Stimulated activated CD8-positive, alpha-beta memory T cell treated with anti-CD3 and anti-CD28 coated beads, Interleukin-2, amount 100 ng/mL, for 1 hour (primary cell): ENCODE measurements around the gene AQP10.
"Not testable (repeated sequence)": the region's sequence is repeated elsewhere in the genome, so short reads cannot be mapped to it uniquely, and the experiment has no call there.

Experiments used
- DNase-seq, 2 donors: peaks; one replicate each; pipeline ENCODE4 v3.0.0-alpha.2; 2020; ENCODE audit warnings: low read depth in 2 of 2

Gene AQP10

GRCh38 chr1:154344977-154345837, 24.3 kb downstream of the AQP10 start:
- peak in 1 of 2 donors; percentile 69 for DNase-seq

GRCh38 chr1:154346276-154346917, 25.5 kb downstream of the AQP10 start:
- DNase-seq, result no peak

GRCh38 chr1:154347961-154348360, 27.1 kb downstream of the AQP10 start:
- DNase-seq, result no peak

DNA sequence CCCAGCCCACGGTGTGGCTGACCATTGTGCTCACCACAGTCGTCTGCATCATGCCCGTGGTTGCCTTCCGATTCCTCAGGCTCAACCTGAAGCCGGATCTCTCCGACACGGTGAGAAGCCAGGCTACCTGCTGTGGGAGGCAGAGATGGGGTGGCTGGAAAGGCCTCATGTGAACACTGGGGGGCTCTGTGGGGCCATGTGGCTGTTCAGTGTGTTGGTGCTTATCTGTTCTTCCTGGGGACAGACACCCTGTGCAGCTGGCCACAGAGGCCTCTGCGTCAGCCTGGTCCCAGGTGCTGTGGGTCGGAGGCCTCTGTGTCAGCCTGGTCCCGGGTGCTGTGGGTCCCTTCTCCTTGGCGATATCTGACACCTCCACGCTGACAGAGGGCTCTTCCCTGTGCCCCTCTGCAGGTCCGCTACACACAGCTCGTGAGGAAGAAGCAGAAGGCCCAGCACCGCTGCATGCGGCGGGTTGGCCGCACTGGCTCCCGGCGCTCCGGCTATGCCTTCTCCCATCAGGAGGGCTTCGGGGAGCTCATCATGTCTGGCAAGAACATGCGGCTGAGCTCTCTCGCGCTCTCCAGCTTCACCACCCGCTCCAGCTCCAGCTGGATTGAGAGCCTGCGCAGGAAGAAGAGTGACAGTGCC, 27.7 kb downstream of the AQP10 start:
- DNase-seq, result no peak

DNA sequence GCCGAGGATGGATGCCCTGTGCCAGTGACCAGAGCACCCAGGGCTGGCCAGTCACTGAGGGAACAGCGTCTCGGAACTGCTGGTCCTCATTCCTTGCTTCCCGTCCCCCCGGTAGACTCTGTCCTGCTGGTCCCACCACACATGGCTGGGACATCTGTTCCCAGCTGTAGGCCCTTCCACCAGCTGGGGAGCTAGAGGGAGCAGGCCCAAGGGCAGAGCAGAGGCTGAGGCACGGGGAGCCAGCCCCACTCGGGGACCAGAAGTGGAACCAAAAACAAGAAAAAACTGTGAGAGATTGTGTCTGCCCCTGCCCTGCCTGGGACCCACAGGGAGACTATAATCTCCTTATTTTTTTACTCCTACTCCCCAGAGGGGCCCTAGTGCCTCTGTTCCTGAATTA, 28.2 kb downstream of the AQP10 start:
- no peak for DNase-seq

DNA sequence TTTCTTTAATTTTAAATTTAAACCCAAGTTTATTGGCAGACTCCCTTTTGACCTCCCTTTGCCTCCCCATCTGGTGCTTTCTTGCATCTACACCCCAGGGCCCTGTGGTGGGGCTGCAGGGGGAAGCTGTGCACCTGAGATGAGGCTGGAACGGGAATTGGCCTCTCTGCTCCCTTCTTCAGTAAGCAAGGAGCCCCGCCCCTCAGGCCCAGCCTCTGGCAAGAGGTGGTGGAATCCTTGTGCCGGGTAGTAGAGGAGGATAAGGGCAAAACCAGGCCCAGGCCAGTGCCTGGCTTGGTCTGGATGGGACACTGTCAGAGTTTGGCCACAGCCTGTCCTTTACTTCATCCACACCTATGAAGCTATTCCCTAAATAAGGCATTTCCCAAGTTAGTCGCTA, 29.5 kb downstream of the AQP10 start:
- no peak for DNase-seq

DNA sequence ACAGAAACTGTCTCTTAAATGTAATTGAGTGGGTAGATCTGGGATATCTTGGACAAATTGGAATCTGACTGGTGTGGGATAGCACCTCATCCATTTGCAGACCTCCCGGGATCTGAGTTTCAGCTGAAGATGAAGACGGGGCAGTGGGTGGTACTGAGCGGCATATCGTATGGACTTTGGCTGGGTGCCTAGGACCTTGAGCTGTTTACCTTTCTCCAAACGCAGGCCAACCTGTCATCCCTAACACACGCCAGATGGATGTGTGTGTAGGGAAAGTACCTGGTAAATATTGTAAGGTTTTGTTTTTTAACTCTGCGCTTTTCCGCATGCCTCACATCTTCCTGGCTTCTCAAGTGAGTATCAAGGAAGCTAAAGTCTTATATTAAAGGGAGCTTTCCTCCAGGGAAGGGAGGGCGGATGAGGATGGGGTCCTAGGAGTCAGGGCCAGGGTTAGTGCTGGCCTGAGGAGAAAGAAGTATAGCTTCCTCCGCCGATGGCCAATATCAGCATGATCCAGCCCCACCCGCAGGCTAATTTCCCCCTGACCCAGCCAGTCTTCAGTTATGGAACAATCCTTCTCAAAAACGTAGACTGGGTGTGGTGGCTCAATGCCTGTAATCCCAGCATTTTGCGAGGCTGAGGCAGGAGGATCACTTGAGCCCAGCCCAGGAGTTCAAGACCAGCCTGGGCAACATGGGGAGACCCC, 30.6 kb downstream of the AQP10 start:
- DNase-seq, result no peak

DNA sequence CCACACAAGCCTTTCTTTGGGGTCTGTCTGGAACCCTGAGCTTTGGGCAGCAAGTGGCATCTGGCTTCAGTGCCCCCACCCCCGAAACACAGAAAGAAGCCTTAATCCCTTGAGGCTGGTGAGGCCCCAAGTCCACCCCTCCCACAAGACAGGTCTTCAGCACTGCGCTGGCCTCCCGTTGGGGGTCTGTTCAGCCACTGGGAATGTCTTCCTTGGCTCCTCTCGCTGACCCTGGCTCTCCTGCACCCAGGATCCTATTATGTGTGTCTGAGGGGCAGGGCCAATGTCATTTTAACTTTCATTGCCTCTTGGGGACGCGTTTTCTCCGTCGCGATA, 31.3 kb downstream of the AQP10 start:
- DNase-seq, result no peak

DNA sequence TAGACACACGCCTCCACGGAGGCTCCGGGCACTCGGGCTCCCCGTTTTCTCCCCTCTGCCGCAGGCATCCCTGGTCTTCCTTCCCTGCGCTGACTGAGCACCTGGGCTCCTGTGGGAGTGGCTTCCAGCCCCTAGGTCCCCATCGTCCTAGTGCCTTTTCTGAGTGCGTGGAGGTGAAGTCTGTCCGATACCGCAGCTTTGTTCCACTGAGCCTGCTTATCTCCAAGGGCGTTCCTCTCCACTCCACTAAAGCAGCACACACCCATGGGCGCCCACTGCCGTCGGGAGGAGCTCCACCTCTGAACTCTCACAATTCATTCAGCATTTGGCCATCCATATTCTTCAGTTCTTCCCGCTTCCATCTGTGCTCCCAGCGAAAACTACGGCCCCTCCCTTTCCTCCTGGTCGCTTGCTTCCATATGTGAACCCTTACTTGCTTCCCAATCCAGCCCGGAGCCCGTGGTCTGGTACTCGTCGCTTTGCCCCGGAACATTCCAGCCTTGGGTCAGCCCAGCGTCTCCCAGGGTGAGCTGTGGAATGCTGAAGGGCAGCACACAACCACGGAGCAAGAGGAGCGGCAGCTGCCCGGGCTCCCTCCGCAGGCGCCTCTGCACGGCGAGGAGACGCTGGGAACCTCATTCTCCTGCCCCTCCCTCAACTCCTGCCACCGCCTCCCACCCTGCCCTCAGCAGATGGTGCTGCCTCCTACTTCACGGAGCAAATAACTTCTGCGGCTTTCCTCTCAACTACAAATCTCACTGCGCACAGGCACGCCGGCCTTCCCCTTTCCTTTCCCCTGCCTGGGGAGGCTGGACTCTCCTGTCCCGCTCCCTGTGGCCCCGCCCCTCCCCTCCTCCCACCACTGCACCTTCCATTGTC, 31.9 kb downstream of the AQP10 start:
- no peak for DNase-seq

GRCh38 chr1:154353460-154353904, 32.6 kb downstream of the AQP10 start:
- no peak for DNase-seq

- no peak for DNase-seq
Measured at GRCh38 chr1:154353966-154354365, 33.1 kb downstream of the AQP10 start.

- DNase-seq, result no peak
Measured at GRCh38 chr1:154358519-154358918, 37.6 kb downstream of the AQP10 start.

GRCh38 chr1:154360288-154360687, 39.4 kb downstream of the AQP10 start:
- DNase-seq, result no peak

DNA sequence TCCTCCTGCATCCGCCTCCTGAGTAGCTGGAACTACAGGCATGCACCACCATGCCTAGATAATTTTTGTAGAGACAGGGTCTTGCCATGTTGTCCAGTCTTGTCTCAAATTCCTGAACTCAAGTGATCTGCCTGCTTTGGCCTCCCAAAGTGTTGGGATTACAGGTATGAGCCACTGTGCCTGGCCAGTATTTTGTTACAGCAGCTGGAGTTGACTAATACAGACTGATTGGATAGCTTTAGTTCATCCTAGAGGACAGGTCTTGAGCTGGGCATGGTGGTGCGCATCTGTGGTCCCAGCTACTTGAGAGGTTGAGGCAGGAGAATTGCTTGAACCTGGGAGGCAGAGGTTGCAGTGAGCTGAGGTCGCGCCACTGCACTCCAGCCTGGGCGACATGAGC, 40.0 kb downstream of the AQP10 start:
- DNase-seq, result not testable (repeated sequence)

DNA sequence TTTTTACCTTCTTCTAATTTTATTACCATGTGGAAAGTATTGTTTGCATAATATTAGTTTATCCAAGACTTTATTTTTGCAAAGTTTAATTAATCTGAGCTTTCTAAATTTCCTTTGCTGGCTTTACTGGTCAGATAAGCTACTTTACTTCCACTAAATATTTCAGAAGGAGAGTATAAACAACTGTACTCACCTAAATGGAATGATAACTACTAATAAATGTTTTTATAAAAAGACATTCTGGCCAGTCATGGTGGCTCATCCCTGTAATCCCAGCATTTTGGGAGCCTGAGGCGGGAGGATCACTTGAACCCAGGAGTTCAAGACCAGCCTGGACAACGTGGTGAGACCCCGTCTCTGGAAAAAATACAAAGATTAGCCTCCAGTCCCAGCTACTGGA, 40.5 kb downstream of the AQP10 start:
- DNase-seq, result no peak

DNA sequence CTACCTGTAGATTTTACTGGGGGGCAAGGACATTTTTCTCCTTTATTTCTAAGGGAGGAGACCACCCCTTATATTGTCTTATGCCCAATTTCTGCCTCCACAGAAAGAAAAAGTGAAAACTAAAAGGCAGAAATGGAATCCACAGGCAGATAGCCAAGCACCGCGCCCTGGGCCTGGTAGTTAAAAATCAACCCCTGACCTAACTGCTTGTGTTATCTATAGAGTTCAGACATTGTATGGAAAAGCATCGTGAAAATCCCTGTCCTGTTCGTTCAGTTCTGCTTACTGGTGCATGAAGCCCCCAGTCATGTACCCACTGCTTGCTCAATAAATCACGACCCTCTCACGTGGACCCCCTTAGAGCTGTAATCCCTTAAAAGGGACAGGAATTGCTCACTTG, 50.5 kb downstream of the AQP10 start:
- DNase-seq, result no peak

DNA sequence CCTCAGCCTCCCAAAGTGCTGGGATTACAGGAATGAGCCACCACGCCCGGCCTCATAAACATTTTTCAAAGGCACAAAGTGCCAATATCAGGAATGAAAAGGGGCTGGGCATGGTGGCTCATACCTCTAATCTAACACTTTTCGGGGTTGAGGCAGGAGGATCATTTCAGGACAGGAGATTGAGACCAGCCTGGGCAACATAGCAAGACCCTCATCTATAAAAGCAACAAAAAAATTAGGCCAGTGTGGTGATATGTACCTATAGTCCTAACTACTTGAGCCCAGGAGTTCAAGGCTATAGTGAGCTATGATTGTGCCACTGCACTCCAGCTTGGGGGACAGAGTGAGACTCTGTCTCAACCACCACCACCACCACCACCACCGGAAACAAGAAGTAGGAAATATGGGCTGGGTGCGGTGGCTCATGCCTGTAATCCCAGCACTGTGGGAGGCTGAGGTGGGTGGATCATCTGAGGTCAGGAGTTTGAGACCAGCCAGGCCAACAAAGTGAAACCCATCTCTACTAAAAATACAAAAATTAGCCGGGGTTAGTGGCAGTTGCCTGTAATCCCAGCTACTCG, 53.0 kb downstream of the AQP10 start:
- not testable (repeated sequence) for DNase-seq
